Caco-2 (cell line): ENCODE data around the gene ASCL5. TPM values are rescaled to one million over a fixed set of nuclear protein-coding genes. Genes with fewer than 3 reads are reported as not detected.

Experiments
- BruUV-seq: library from RNA; stranded (reverse); fragments of 400-500 nt; replicated peaks from 2 replicates; lab custom pipeline; 2021; lab: Mats Ljungman, UMichigan
- CTCF ChIA-PET: fragments of 300-600 bp; sonication (Branson Sonifier 250); formaldehyde crosslinking; loops from one replicate; lab custom pipeline; 2022; ENCODE audit warnings: antibody characterized with exemption; lab: Charles Lee
- POLR2A ChIA-PET: fragments of 300-600 bp; sonication (Branson Sonifier 250); formaldehyde crosslinking; loops from one replicate; lab custom pipeline; 2022; ENCODE audit warnings: antibody characterized with exemption; lab: Charles Lee
- DNase-seq, 2 experiments: peaks; one replicate each; pipeline versions ENCODE4 v3.0.0 to v3.0.0-alpha.2; 2020 to 2022
- H3K27me3 ChIP-seq: replicated peaks from 2 replicates; pipeline ENCODE4 v1.6.0; 2011; ENCODE audit warnings: low read length; ENCODE audit not compliant: control insufficient read depth, insufficient read depth
- H3K36me3 ChIP-seq: 2 replicates; pipeline ENCODE4 v1.5.1; 2011; ENCODE audit warnings: low read length; ENCODE audit not compliant: control insufficient read depth, insufficient read depth
- H3K4me1 ChIP-seq: fragments of 250-450 bp; sonication (Bioruptor Pico); 2 replicates; pipeline ENCODE4 v1.5.1; 2020; ENCODE audit warnings: mild to moderate bottlenecking
- H3K4me3 ChIP-seq: 2 replicates; pipeline ENCODE4 v1.5.1; 2011; ENCODE audit warnings: low read depth, mild to moderate bottlenecking, control low read depth, low read length
- H3K9me3 ChIP-seq: fragments of 250-450 bp; sonication (Bioruptor Pico); 2 replicates; pipeline ENCODE4 v1.5.1; 2020; ENCODE audit warnings: mild to moderate bottlenecking, moderate library complexity
- H3K27ac Mint-ChIP-seq: one replicate; pipeline ENCODE4 v1.8.0; 2022; ENCODE audit warnings: mixed read lengths; ENCODE audit not compliant: unreplicated experiment
- H3K27me3 Mint-ChIP-seq: one replicate; pipeline ENCODE4 v1.8.0; 2022; ENCODE audit warnings: mixed read lengths; ENCODE audit not compliant: insufficient read depth, unreplicated experiment
- H3K36me3 Mint-ChIP-seq: one replicate; pipeline ENCODE4 v1.8.0; 2022; ENCODE audit warnings: mild to moderate bottlenecking, mixed read lengths; ENCODE audit not compliant: insufficient read depth, unreplicated experiment
- H3K4me1 Mint-ChIP-seq: one replicate; pipeline ENCODE4 v1.8.0; 2022; ENCODE audit warnings: low read depth, mixed read lengths; ENCODE audit not compliant: unreplicated experiment
- H3K4me3 Mint-ChIP-seq: one replicate; pipeline ENCODE4 v1.8.0; 2022; ENCODE audit warnings: mild to moderate bottlenecking, moderate library complexity, mixed read lengths; ENCODE audit not compliant: unreplicated experiment
- H3K9me3 Mint-ChIP-seq: one replicate; pipeline ENCODE4 v1.8.0; 2022; ENCODE audit warnings: mixed read lengths; ENCODE audit not compliant: unreplicated experiment
- intact Hi-C: fragments of 100-400 bp; cut with micrococcal nuclease; formaldehyde crosslinking; loops from one replicate; pipeline ENCODE4 v1.10.0; 2022; ENCODE audit not compliant: unreplicated experiment
- total RNA-seq: library from RNA; stranded (reverse); gene quantifications from 2 replicates; pipeline ENCODE4 v1.2.3, GENCODE V29; 2022
- TF ChIP-seq, protein P1 (sequence below), 2 experiments: fragments of 200-600 bp in 1 of 2; IDR thresholded peaks; 1 replicate in 1 of 2; 2 replicates in 1 of 2; pipeline versions ENCODE4 v1.5.1 to v1.8.0; 2011 to 2022; ENCODE audit warnings: antibody characterized with exemption in 1 of 2, control low read depth in 1 of 2, inconsistent platforms in 1 of 2, low read depth in 1 of 2, low read length in 1 of 2, mild to moderate bottlenecking in 1 of 2, moderate library complexity in 1 of 2; ENCODE audit not compliant: insufficient read depth in 1 of 2, severe bottlenecking in 1 of 2, unreplicated experiment in 1 of 2

Gene ASCL5
- total RNA-seq, 1 experiment from 2014 or later = 0.48 TPM

DNA sequence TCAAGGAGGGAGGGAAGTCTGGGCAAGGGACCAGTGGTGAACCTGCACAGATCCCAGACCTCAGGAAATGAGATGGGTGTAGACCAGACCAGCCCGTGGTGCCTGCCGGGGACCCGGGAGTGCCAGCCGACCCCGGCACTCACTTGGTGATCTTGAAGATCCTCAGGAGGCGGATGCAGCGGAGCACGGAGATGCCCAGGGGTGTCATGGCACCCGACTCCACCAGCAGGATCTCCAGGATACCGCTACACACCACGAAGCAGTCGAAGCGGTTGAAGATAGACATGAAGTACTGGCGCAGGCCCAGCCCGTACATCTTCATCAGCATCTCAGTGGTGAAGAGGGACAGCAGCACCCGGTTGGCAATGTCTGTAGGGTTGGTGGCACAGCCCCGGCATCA, 49.2 kb downstream of the ASCL5 start:
- H3K36me3 ChIP-seq = no peaks in the 10 kb centered on the region
- H3K36me3 Mint-ChIP-seq = no peaks in the 10 kb centered on the region
- H3K4me3 ChIP-seq = no peak overlapping the region
- H3K4me3 Mint-ChIP-seq = no peak overlapping the region
- peaks cover 3% of the 10 kb centered on the region for H3K27me3 Mint-ChIP-seq
- H3K27ac Mint-ChIP-seq = no peak overlapping the region
- intact Hi-C loops = no loop called here
- no peaks in the 10 kb centered on the region for H3K9me3 ChIP-seq
- no peaks in the 10 kb centered on the region for H3K9me3 Mint-ChIP-seq
- CTCF ChIA-PET = no interaction called here
- no peaks in the 10 kb centered on the region for H3K27me3 ChIP-seq
- POLR2A ChIA-PET = no interaction called here
- H3K4me1 Mint-ChIP-seq = peaks cover 7% of the 10 kb centered on the region
- no peaks in the 10 kb centered on the region for H3K4me1 ChIP-seq
- TF ChIP-seq, protein P1, sequence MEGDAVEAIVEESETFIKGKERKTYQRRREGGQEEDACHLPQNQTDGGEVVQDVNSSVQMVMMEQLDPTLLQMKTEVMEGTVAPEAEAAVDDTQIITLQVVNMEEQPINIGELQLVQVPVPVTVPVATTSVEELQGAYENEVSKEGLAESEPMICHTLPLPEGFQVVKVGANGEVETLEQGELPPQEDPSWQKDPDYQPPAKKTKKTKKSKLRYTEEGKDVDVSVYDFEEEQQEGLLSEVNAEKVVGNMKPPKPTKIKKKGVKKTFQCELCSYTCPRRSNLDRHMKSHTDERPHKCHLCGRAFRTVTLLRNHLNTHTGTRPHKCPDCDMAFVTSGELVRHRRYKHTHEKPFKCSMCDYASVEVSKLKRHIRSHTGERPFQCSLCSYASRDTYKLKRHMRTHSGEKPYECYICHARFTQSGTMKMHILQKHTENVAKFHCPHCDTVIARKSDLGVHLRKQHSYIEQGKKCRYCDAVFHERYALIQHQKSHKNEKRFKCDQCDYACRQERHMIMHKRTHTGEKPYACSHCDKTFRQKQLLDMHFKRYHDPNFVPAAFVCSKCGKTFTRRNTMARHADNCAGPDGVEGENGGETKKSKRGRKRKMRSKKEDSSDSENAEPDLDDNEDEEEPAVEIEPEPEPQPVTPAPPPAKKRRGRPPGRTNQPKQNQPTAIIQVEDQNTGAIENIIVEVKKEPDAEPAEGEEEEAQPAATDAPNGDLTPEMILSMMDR (IDR thresholded peaks at IDR 0.05; ENCODE audit: insufficient read depth in 1 of 2, low read depth in 1 of 2, low read length in 1 of 2, severe bottlenecking in 1 of 2, unreplicated experiment in 1 of 2) = no peak
- no peak for DNase-seq
- BruUV-seq = no TSS peak

DNA sequence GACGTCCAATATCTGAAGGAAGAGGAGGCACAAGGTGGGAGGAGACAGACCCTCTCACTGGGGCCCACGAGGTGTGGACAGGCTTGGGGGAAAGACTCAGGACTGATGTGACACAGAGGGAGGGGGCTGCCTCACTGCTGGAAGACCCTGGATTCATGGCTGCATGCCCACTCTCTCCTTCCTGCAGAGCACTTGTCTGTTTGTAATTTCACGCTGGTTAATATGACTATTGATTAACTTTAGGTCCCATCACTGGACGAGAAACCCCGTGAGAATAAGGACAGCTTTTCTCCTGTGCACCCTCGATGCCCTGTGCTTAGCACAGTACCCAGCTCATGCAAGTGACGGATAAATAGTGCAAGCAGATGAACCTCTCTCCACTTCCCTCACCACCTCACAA, 49.9 kb downstream of the ASCL5 start:
- POLR2A ChIA-PET = no interaction called here
- BruUV-seq = no TSS peak
- Mint-ChIP-seq H3K36me3 (no peaks in the 10 kb centered on the region), H3K9me3 (no peaks in the 10 kb centered on the region), H3K27me3 (peaks cover 3% of the 10 kb centered on the region), H3K4me3 (no peak overlapping the region), H3K27ac (no peak overlapping the region), H3K4me1 (peaks cover 1% of the 10 kb centered on the region)
- no peak for DNase-seq
- TF ChIP-seq, protein P1 (IDR thresholded peaks at IDR 0.05; ENCODE audit: insufficient read depth in 1 of 2, low read depth in 1 of 2, low read length in 1 of 2, severe bottlenecking in 1 of 2, unreplicated experiment in 1 of 2) = no peak
- Histone ChIP-seq H3K36me3 (no peaks in the 10 kb centered on the region), H3K9me3 (no peaks in the 10 kb centered on the region), H3K4me1 (no peaks in the 10 kb centered on the region), H3K4me3 (no peak overlapping the region), H3K27me3 (no peaks in the 10 kb centered on the region)
- CTCF ChIA-PET = no interaction called here
- intact Hi-C loops = no loop called here

DNA sequence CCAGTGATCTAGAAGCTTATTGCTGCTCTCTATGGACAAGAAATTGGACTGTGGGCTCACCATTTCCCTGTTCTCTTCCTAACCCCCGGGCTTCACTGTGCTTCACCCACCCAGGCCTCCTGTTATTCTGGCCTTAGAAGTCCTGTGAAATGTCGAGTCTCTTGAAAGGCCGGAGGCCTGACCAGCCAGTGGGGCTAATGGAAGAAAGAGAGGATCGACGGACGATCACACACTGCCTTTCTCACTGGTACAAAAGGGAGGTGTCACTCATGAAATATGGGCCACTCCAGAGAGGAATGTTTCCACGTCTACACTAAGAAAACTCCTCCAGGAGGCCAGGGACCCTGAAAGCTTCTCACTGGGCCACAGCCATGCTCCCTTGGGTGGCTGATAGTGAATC, 50.9 kb downstream of the ASCL5 start:
- no peaks in the 10 kb centered on the region for H3K36me3 Mint-ChIP-seq
- CTCF ChIA-PET = no interaction called here
- POLR2A ChIA-PET = no interaction called here
- H3K4me1 Mint-ChIP-seq = no peaks in the 10 kb centered on the region
- no peak for DNase-seq
- H3K36me3 ChIP-seq = no peaks in the 10 kb centered on the region
- no peaks in the 10 kb centered on the region for H3K9me3 ChIP-seq
- no peaks in the 10 kb centered on the region for H3K27me3 ChIP-seq
- intact Hi-C loops = no loop called here
- peaks cover 5% of the 10 kb centered on the region for H3K27me3 Mint-ChIP-seq
- TF ChIP-seq, protein P1 (IDR thresholded peaks at IDR 0.05; ENCODE audit: insufficient read depth in 1 of 2, low read depth in 1 of 2, low read length in 1 of 2, severe bottlenecking in 1 of 2, unreplicated experiment in 1 of 2) = no peak
- no peaks in the 10 kb centered on the region for H3K4me1 ChIP-seq
- H3K9me3 Mint-ChIP-seq = no peaks in the 10 kb centered on the region
- H3K4me3 ChIP-seq = no peak overlapping the region
- no peak overlapping the region for H3K4me3 Mint-ChIP-seq
- no TSS peak for BruUV-seq
- no peak overlapping the region for H3K27ac Mint-ChIP-seq
